BE2C (cell line): Measurements from ENCODE around the gene DGKI.

ENCODE experiments used
- DNase-seq: peaks from one replicate; pipeline ENCODE4 v3.0.0-alpha.2; 2020
- H3K27me3 ChIP-seq: fragments of 250-450 bp; sonication (Bioruptor Pico); 2 replicates; pipeline ENCODE4 v1.5.1; 2020; ENCODE audit warnings: mild to moderate bottlenecking
- H3K36me3 ChIP-seq: fragments of 250-450 bp; sonication (Bioruptor Pico); 2 replicates; pipeline ENCODE4 v1.5.1; 2020; ENCODE audit warnings: mild to moderate bottlenecking
- H3K4me1 ChIP-seq: fragments of 250-450 bp; sonication (Bioruptor Pico); 2 replicates; pipeline ENCODE4 v1.5.1; 2020
- H3K4me3 ChIP-seq: 2 replicates; pipeline ENCODE4 v1.5.1; 2011; ENCODE audit warnings: low read depth, low read length
- H3K9me3 ChIP-seq: fragments of 250-450 bp; sonication (Bioruptor Pico); 2 replicates; pipeline ENCODE4 v1.5.1; 2020
- CTCF ChIP-seq: IDR thresholded peaks from 2 replicates; pipeline ENCODE4 v1.5.1; 2012; ENCODE audit warnings: mild to moderate bottlenecking, low read depth, low read length

DGKI gene

GRCh38 chr7:137642472-137642871, 204.3 kb downstream of the DGKI start:
- H3K4me1 ChIP-seq: no peaks in the 10 kb centered on the region
- no peaks in the 10 kb centered on the region for H3K27me3 ChIP-seq
- no peak for DNase-seq
- TF ChIP-seq CTCF: no peak
- no peak overlapping the region for H3K4me3 ChIP-seq
- H3K9me3 ChIP-seq: no peaks in the 10 kb centered on the region
- no peaks in the 10 kb centered on the region for H3K36me3 ChIP-seq

- no peak for TF ChIP-seq CTCF
- H3K4me3 ChIP-seq: no peak overlapping the region
- H3K4me1 ChIP-seq: no peaks in the 10 kb centered on the region
- H3K9me3 ChIP-seq: no peaks in the 10 kb centered on the region
- no peaks in the 10 kb centered on the region for H3K36me3 ChIP-seq
- DNase-seq: no peak
- H3K27me3 ChIP-seq: no peaks in the 10 kb centered on the region
These were observed 204.7 kb downstream of the DGKI start for GRCh38 chr7:137642031-137642430.

- H3K9me3 ChIP-seq: no peaks in the 10 kb centered on the region
- no peak for TF ChIP-seq CTCF
- DNase-seq: no peak
- no peaks in the 10 kb centered on the region for H3K36me3 ChIP-seq
- no peaks in the 10 kb centered on the region for H3K27me3 ChIP-seq
- no peaks in the 10 kb centered on the region for H3K4me1 ChIP-seq
- H3K4me3 ChIP-seq: no peak overlapping the region
These were observed 210.4 kb downstream of the DGKI start for GRCh38 chr7:137636376-137636775.

GRCh38 chr7:137635874-137636273, 210.9 kb downstream of the DGKI start:
- Histone ChIP-seq H3K4me3 (no peak overlapping the region), H3K4me1 (no peaks in the 10 kb centered on the region), H3K9me3 (no peaks in the 10 kb centered on the region), H3K36me3 (no peaks in the 10 kb centered on the region), H3K27me3 (no peaks in the 10 kb centered on the region)
- no peak for DNase-seq
- no peak for TF ChIP-seq CTCF

GRCh38 chr7:137635132-137635531, 211.6 kb downstream of the DGKI start:
- no peak for TF ChIP-seq CTCF
- no peak for DNase-seq
- Histone ChIP-seq H3K4me1 (no peaks in the 10 kb centered on the region), H3K4me3 (no peak overlapping the region), H3K9me3 (no peaks in the 10 kb centered on the region), H3K27me3 (no peaks in the 10 kb centered on the region), H3K36me3 (no peaks in the 10 kb centered on the region)

- no peaks in the 10 kb centered on the region for H3K36me3 ChIP-seq
- H3K9me3 ChIP-seq: no peaks in the 10 kb centered on the region
- TF ChIP-seq CTCF: no peak
- DNase-seq: no peak
- no peak overlapping the region for H3K4me3 ChIP-seq
- H3K4me1 ChIP-seq: no peaks in the 10 kb centered on the region
- no peaks in the 10 kb centered on the region for H3K27me3 ChIP-seq
These were observed 212.4 kb downstream of the DGKI start for GRCh38 chr7:137634356-137634755.
